Peyer's patch (tissue), 4 donors: ENCODE data around the gene KDM4C.

ENCODE experiments used
- POLR2A ChIP-seq, 2 donors: fragments of 450-650 bp; IDR thresholded peaks; one replicate each; pipeline ENCODE4 v1.5.1; 2017; ENCODE audit warnings: antibody characterized with exemption in 2 of 2, mild to moderate bottlenecking in 2 of 2, moderate library complexity in 2 of 2
- TF ChIP-seq, protein P1 (sequence below), 6 experiments: fragments of 450-650 bp in 4 of 6; fragments of 200-600 bp in 2 of 6; sonication (generic) in 1 of 6; IDR thresholded peaks; one replicate each; pipeline ENCODE4 v1.5.1; 2017 to 2019; ENCODE audit warnings: antibody characterized with exemption in 6 of 6, mild to moderate bottlenecking in 3 of 6, moderate library complexity in 1 of 6

DNA sequence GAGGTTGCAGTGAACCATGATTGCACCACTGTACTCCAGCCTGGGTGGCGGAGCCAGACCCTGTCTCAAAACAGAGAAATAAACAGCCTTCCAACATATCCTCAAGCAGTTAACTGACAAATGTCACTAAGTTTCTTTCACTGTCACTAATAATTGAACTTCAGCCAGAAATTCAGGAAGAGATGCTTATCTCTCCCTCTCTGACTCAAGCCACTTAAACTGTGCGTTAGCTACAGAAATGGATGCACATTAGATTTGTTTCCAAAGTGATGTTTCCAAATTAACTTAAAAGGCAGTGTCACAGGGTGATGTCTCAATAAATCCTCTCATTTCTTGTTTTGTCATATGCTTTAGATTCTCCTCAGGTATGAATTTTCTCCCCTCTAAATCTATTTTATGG is 164.9 kb downstream of the KDM4C start:
- TF ChIP-seq, protein P1, sequence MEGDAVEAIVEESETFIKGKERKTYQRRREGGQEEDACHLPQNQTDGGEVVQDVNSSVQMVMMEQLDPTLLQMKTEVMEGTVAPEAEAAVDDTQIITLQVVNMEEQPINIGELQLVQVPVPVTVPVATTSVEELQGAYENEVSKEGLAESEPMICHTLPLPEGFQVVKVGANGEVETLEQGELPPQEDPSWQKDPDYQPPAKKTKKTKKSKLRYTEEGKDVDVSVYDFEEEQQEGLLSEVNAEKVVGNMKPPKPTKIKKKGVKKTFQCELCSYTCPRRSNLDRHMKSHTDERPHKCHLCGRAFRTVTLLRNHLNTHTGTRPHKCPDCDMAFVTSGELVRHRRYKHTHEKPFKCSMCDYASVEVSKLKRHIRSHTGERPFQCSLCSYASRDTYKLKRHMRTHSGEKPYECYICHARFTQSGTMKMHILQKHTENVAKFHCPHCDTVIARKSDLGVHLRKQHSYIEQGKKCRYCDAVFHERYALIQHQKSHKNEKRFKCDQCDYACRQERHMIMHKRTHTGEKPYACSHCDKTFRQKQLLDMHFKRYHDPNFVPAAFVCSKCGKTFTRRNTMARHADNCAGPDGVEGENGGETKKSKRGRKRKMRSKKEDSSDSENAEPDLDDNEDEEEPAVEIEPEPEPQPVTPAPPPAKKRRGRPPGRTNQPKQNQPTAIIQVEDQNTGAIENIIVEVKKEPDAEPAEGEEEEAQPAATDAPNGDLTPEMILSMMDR (IDR thresholded peaks at IDR 0.05), result no peak
- TF ChIP-seq POLR2A (IDR thresholded peaks at IDR 0.05), result no peak
